GM21529 (cell line): ENCODE data around the gene SLC20A1.
"Not testable (repeated sequence)": the region's sequence is repeated elsewhere in the genome, so short reads cannot be mapped to it uniquely, and the experiment has no call there.

Experiments
- ATAC-seq: cut with Tn5 transposase; IDR thresholded peaks from one replicate; pipeline ENCODE4 v1.9.1; 2021; ENCODE audit not compliant: unreplicated experiment

The SLC20A1 gene

GRCh38 chr2:112645310-112646101 lies at the start of gene SLC20A1:
Gene SLC20A1, plus strand, starts transcription at chr2:112645939. Its CDS starts 890 bp downstream, at chr2:112646829.
- peak; percentile 89 for ATAC-seq

GRCh38 chr2:112597537-112598322 lies 48.0 kb upstream of the SLC20A1 start:
- no peak for ATAC-seq

- ATAC-seq = no peak
These were observed 45.1 kb upstream of the SLC20A1 start for GRCh38 chr2:112600634-112601033.

- ATAC-seq = no peak
These were observed 44.0 kb upstream of the SLC20A1 start for GRCh38 chr2:112601754-112602153.

DNA sequence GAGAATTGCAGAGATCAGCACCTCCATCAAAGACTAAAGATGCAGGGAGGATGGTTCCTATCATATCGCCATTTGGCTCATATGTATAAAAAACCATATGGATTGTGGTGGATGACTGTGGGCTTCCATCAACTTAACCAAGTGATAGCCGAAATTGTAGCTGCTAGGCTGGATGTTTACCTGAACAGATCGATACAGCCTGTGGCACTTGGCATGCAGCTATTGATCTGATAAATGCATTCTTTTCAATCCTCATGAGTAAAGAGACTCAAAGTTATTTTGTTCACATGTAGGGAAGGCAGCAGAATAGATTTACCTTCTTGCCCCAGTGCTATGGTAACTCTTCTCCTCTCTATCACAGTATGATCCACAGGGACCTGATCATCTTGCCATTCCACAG lies 42.8 kb upstream of the SLC20A1 start:
- no peak for ATAC-seq

- ATAC-seq = no peak
These were observed 42.0 kb upstream of the SLC20A1 start for GRCh38 chr2:112603731-112604130.

GRCh38 chr2:112604952-112605351 lies 40.8 kb upstream of the SLC20A1 start:
- no peak for ATAC-seq

DNA sequence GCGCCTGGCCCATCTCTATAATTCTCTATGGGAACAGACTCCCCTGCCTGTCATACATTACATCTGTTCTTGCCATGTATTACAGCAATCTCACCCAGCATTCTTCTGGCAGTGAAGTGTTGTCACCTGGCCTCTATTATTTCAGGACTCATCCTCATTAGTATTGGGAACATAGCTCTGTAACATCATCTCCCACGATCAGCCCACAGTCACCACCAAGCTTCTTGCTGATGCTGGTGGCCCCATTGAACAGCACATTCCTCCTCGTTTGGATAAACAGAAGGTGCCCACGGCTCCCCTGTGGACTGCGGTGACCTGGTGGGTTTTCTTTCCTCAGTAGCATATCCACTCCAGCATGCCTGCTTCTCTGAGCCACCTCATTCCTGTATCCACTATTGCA lies 39.8 kb upstream of the SLC20A1 start:
- ATAC-seq = no peak

DNA sequence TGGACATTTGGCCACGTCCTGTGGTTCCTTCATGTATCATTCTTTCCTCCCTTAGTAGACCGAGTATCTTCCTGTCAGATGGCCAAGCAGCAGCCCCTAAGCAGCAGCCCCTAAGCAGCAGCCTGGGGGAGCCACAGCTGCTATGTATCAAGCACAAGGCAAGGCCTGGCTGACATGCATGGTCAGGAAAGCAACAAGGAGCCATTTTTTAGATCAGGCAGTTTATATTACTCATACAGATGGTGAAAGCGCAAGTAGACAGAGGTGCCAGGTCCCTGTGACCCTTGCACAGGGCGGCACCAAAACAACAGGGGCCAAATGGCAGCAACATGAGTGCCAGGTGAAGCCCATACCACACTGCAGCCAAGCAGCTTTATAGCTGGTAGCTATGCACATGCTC lies 39.2 kb upstream of the SLC20A1 start:
- no peak for ATAC-seq

DNA sequence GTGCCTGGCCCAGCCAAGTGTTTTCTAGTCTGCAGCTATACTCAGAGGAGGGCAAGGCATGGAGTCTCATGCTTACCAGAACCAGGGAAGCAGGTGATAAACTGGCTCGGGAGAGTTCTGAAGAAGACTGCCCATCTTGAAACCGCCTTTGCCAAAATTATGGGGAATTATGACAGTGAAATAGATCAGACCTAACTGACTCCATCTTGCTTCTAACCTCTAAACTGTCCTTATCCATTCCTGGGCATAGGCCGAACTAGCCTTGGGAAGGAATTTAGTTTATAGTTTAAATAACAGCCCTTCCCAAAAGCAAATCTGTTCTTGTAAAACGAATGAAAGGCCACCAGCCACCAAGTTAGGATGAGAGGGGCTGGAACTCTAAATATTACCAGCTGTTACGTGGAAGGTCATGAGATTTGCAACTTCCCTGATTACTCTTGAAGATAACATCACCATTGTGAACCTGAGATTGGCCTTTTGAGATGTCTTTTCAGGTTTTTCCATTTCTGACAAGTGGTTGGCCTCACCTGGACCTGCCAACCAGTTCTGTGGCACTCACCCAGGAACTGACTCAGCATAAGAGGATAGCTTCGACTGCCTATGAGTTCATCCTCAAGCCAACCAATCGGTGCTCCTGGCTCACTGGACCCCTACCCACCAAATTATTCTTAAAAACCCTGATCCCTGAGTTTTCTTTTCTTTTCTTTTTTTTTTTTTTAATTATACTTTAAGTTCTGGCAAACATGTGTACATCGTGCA lies 37.9 kb upstream of the SLC20A1 start:
- ATAC-seq = no peak

DNA sequence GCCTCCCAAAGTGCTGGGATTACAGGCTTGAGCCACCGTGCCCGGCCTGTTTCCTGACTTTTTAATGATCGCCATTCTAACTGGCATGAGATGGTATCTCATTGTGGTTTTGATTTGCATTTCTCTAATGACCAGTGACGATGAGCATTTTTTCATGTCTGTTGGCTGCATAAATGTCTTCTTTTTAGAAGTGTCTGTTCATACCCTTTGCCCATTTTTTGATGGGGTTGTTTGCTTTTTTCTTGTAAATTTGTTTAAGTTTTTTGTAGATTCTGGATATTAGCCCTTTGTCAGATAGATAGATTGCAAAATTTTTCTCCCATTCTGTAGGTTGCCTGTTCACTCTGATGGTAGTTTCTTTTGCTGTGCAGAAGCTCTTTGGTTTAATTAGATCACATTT lies 36.4 kb upstream of the SLC20A1 start:
- not testable (repeated sequence) for ATAC-seq

- ATAC-seq = not testable (repeated sequence)
These were observed 33.5 kb upstream of the SLC20A1 start for GRCh38 chr2:112612283-112612682.

DNA sequence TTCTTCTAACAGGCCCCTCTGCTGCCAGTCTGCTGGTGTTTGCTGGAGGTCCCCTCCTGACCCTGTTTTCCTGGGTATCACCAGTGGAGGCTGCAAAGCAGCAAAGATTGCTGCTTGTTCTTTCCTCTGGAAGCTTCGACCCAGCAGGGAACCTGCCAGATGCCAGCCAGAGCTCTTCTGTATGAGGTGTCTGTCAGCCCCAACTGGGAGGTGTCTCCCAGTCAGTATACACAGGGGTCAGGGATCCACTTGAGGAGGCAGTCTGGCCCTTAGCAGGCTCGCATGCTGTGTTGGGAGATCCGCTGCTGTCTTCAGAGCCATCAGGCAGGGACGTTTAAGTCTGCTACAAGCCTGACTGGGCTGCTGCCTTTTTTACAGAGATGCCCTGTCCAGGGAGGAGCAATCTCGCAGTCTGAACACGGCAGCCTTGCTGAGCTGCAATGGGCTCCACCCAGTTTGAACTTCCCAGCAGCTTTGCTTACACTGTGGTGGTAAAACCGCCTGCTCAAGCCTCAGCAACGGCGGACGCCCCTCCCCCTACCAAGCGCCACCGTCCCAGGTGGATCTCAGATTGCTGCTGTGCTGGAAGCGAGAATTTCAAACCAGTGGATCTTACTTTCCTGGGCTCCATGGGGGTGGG lies 31.4 kb upstream of the SLC20A1 start:
- no peak for ATAC-seq

DNA sequence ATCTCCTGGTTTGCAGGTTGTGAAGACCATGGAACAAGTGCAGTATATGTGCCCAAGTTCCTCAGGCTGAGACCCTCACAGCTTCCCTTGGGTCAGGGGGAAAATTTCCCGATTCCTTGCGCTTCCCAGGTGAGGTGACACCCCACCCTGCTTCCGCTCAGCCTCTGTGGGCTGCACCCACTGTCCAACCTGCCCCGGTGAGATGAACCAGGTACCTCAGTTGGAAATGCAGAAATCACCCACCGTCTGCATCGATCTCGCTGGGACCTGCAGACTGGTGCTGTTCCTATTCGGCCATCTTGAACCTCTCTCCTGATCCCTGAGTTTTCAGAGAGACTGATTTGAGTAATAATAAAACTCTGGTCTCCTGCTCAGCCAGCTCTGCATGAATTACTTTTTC lies 30.7 kb upstream of the SLC20A1 start:
- ATAC-seq = no peak

- not testable (repeated sequence) for ATAC-seq
These were observed 29.9 kb upstream of the SLC20A1 start for GRCh38 chr2:112615798-112616197.

DNA sequence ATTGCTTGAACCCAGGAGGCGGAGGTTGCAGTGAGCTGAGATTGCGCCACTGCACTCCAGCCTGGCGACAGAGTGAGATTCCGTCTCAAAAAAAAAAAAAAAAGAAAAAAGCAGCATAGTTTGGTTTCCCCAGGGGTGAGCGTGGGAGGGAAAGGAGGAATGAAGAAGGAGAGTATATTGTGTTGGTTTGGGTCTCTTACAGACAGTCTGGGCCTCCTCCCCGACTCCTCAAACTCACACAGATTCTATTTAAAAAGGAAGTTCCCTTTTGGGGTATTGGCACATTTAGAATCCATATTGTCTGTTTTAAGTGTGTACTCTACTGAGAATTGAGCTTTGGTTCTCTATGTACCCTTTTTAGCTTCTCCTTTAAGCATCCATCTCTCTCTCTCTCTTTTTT lies 27.4 kb upstream of the SLC20A1 start:
- ATAC-seq = no peak

GRCh38 chr2:112621790-112622527 lies 23.8 kb upstream of the SLC20A1 start:
- no peak for ATAC-seq

- no peak for ATAC-seq
These were observed 23.2 kb upstream of the SLC20A1 start for GRCh38 chr2:112622528-112622849.

GRCh38 chr2:112623913-112624777 lies 21.6 kb upstream of the SLC20A1 start:
- ATAC-seq = peak; percentile 89
